GM12872 (cell line): ENCODE data around the gene FBXL7.

Source experiments
- CTCF ChIP-seq: IDR thresholded peaks from 3 replicates; pipeline ENCODE4 v1.5.1; 2011; ENCODE audit warnings: low read depth, mild to moderate bottlenecking, low read length, moderate library complexity; ENCODE audit not compliant: insufficient read depth

FBXL7 gene

GRCh38 chr5:15502208-15502607 is 2.2 kb downstream of the FBXL7 start:
- TF ChIP-seq CTCF, result no peak

- TF ChIP-seq CTCF, result no peak
Measured at GRCh38 chr5:15506146-15506545, 6.2 kb downstream of the FBXL7 start.

DNA sequence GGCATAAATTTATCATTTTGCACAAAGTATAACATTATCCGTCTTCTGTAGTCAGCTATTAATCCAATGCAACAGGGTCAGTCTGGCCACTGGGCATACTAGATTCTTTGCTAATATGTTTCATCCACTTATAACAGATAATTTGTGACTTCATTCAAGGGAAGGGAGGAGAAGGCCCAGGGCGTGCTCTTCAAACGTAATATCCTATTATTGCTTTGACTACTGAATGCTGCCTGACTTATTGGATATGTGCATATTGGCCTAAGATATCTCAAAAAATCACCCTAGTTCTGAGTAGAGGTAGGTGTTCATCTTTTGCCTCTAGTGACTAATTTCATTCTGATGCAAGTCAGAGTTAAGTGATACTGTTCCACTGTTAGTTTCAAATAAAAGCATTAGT is 6.9 kb downstream of the FBXL7 start:
- TF ChIP-seq CTCF, result no peak

- TF ChIP-seq CTCF, result no peak
Measured at GRCh38 chr5:15510092-15510491, 10.1 kb downstream of the FBXL7 start.

DNA sequence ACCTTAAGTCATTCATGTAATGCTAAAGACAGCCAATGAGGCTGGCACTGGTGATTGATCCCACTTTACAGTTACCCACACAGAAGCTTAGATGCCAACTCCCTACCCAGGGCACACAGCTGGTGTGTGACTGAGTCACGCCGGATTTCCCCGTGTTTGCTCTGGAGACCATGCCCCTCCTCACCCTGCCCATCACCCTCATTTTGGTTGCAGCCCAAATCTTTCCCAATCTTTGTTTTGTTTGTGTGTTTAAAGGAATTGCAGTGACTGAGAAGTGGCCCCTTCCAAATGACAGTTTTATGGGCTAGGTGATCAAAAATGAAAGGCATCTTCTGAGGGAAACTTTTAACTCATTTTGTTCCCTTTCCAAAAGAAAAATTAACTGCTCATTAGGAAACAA is 10.9 kb downstream of the FBXL7 start:
- TF ChIP-seq CTCF, result no peak

- TF ChIP-seq CTCF, result no peak
Measured at GRCh38 chr5:15513431-15513830, 13.5 kb downstream of the FBXL7 start.

DNA sequence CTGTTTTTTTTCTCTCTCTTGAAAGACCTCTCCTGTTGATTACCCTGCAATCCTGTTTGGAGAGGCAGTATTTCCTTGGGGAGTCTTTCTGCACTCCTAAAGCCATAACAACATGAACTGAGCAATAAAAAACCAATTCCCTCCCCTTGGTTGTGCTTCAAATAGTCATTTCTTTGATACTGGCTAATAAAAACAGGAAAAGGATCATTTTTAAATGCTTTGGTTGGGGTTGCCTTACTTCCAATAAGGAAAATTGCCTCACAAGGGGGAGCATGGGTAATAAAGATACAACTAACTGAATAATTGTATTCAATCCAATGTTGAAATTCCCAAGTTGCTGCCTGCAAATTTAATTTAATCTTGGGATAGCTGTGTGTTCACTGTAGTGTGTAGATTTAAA is 13.9 kb downstream of the FBXL7 start:
- no peak for TF ChIP-seq CTCF

- TF ChIP-seq CTCF, result no peak
Measured at GRCh38 chr5:15515229-15515628, 15.2 kb downstream of the FBXL7 start.
